Keratinocyte (primary cell): ENCODE data around the gene IGFBP7. TPM values are rescaled to one million over a fixed set of nuclear protein-coding genes. Genes with fewer than 3 reads are reported as not detected.

ENCODE experiments used
- DNase-seq: peaks from one replicate; pipeline ENCODE4 v3.0.0-alpha.2; 2011; ENCODE audit warnings: low read depth, missing footprints, low spot score
- FAIRE-seq: peaks from 2 replicates; lab custom pipeline; 2011; peaks lifted over from hg19 to GRCh38; lab: Jason Lieb, UNC
- H2AFZ ChIP-seq: 2 replicates; pipeline ENCODE4 v1.6.0; 2012; ENCODE audit warnings: low read length, control low read depth, inconsistent platforms; ENCODE audit not compliant: control insufficient read depth
- H3K27ac ChIP-seq: 2 replicates; pipeline ENCODE4 v1.5.1; 2011; ENCODE audit warnings: low read length; ENCODE audit not compliant: control insufficient read depth, insufficient read depth
- H3K27me3 ChIP-seq: 3 replicates; pipeline ENCODE4 v1.6.0; 2011; ENCODE audit warnings: low read length; ENCODE audit not compliant: control insufficient read depth, insufficient read depth; ENCODE audit errors: extremely low read depth
- H3K36me3 ChIP-seq, 2 experiments: 2 replicates in 1 of 2; 3 replicates in 1 of 2; pipeline ENCODE4 v1.5.1; 2011; ENCODE audit warnings: low read length in 2 of 2, mild to moderate bottlenecking in 1 of 2; ENCODE audit not compliant: control insufficient read depth in 2 of 2, insufficient read depth in 2 of 2; ENCODE audit errors: extremely low read depth in 1 of 2
- H3K4me1 ChIP-seq: 3 replicates; pipeline ENCODE4 v1.5.1; 2011; ENCODE audit warnings: low read length; ENCODE audit not compliant: control insufficient read depth, insufficient read depth; ENCODE audit errors: extremely low read depth
- H3K4me2 ChIP-seq: 3 replicates; pipeline ENCODE4 v1.6.0; 2011; ENCODE audit warnings: low read depth, low read length; ENCODE audit not compliant: control insufficient read depth, insufficient read depth; ENCODE audit errors: extremely low read depth
- H3K4me3 ChIP-seq, 3 experiments: fragments of 200-600 bp in 1 of 3; sonication (generic) in 1 of 3; 2 replicates in 2 of 3; 3 replicates in 1 of 3; pipeline ENCODE4 v1.5.1; 2011 to 2016; ENCODE audit warnings: low read length in 3 of 3, mild to moderate bottlenecking in 3 of 3, control low read depth in 2 of 3, inconsistent platforms in 1 of 3, low read depth in 1 of 3, mixed read lengths in 1 of 3, mixed run types in 1 of 3, moderate library complexity in 1 of 3; ENCODE audit not compliant: control insufficient read depth in 2 of 3, insufficient read depth in 2 of 3; ENCODE audit errors: extremely low read depth in 1 of 3
- H3K79me2 ChIP-seq: 2 replicates; pipeline ENCODE4 v1.6.0; 2012; ENCODE audit warnings: low read length; ENCODE audit not compliant: control insufficient read depth, insufficient read depth
- H3K9ac ChIP-seq: 3 replicates; pipeline ENCODE4 v1.6.0; 2011; ENCODE audit warnings: low read length; ENCODE audit not compliant: control insufficient read depth, insufficient read depth; ENCODE audit errors: extremely low read depth
- H3K9me1 ChIP-seq: 3 replicates; pipeline ENCODE4 v1.6.0; 2011; ENCODE audit warnings: low read length; ENCODE audit not compliant: control insufficient read depth, insufficient read depth; ENCODE audit errors: extremely low read depth
- H3K9me3 ChIP-seq: 2 replicates; pipeline ENCODE4 v1.5.1; 2012; ENCODE audit warnings: low read depth, low read length; ENCODE audit not compliant: control insufficient read depth
- H4K20me1 ChIP-seq: 3 replicates; pipeline ENCODE4 v1.6.0; 2011; ENCODE audit warnings: low read length; ENCODE audit not compliant: control insufficient read depth, insufficient read depth; ENCODE audit errors: extremely low read depth
- EZH2 ChIP-seq: IDR thresholded peaks from one replicate; pipeline ENCODE4 v1.6.1; 2012; ENCODE audit warnings: inconsistent platforms, mild to moderate bottlenecking, low read length, moderate library complexity
- dilution Hi-C: fragments of 300-500 bp; cut with MboI; formaldehyde crosslinking; loops from one replicate; pipeline ENCODE4 v1.7.0; 2020; ENCODE audit warnings: low sequenced_read_pairs; ENCODE audit not compliant: extremely low pct_ligation_motif_present
- polyA plus RNA-seq, 5 experiments: library from polyadenylated mRNA; depleted of rRNA in 3 of 5; stranded (reverse) in 3 of 5; stranded (forward) in 1 of 5; unstranded in 1 of 5; fragments of >200 nt; gene quantifications; 1 replicate in 1 of 5; 2 replicates in 3 of 5; 3 replicates in 1 of 5; pipeline versions ENCODE4 v1.2.1 to v1.2.3, GENCODE V29; 2011 to 2012; ENCODE audit warnings: missing spikeins in 2 of 5, low read depth in 1 of 5, low replicate concordance in 1 of 5
- TF ChIP-seq, protein P1 (sequence below), 3 experiments: IDR thresholded peaks in 1 of 3; conservative IDR thresholded peaks in 1 of 3; optimal IDR thresholded peaks in 1 of 3; 2 replicates in 2 of 3; 3 replicates in 1 of 3; pipeline versions ENCODE3 to v1.5.1; 2011; ENCODE audit warnings: low read length in 3 of 3, mild to moderate bottlenecking in 3 of 3, moderate library complexity in 2 of 3, control low read depth in 1 of 3, inconsistent platforms in 1 of 3; ENCODE audit not compliant: insufficient read depth in 2 of 3; ENCODE audit errors: extremely low read depth in 1 of 3

The IGFBP7 gene
- polyA plus RNA-seq, 1 donor (not counting 4 experiments of a cell fraction or from before 2014, with no cell fraction given): 413 TPM

DNA sequence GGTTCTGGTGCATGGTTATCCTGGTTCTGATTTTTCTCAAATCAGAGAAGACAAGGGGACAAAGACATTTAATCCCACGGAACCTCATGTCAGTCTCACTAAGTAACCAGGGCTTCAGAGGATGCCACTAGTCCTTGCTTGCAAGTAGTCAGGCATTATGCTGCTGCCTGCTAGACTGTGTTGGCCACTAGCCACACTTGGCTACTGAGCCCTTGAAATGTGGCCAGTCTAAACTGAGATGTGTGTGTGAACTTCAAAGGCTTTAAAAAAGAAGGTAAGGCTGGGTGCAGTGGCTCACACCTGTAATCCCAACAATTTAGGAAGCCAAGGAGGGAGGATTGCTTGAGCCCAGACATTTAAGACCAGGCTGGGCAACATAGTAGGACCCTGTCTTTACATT, 48.6 kb upstream of the IGFBP7 start:
- H2AFZ ChIP-seq: no peak overlapping the region
- no peaks in the 10 kb centered on the region for H3K27me3 ChIP-seq
- H3K36me3 ChIP-seq: no peaks in the 10 kb centered on the region
- no peak for FAIRE-seq
- H3K9me3 ChIP-seq: no peaks in the 10 kb centered on the region
- no peak overlapping the region for H3K9ac ChIP-seq
- H3K4me2 ChIP-seq: no peak overlapping the region
- H3K9me1 ChIP-seq: no peaks in the 10 kb centered on the region
- no peaks in the 10 kb centered on the region for H3K79me2 ChIP-seq
- H3K27ac ChIP-seq: no peak overlapping the region
- H4K20me1 ChIP-seq: no peaks in the 10 kb centered on the region
- TF ChIP-seq, protein P1, sequence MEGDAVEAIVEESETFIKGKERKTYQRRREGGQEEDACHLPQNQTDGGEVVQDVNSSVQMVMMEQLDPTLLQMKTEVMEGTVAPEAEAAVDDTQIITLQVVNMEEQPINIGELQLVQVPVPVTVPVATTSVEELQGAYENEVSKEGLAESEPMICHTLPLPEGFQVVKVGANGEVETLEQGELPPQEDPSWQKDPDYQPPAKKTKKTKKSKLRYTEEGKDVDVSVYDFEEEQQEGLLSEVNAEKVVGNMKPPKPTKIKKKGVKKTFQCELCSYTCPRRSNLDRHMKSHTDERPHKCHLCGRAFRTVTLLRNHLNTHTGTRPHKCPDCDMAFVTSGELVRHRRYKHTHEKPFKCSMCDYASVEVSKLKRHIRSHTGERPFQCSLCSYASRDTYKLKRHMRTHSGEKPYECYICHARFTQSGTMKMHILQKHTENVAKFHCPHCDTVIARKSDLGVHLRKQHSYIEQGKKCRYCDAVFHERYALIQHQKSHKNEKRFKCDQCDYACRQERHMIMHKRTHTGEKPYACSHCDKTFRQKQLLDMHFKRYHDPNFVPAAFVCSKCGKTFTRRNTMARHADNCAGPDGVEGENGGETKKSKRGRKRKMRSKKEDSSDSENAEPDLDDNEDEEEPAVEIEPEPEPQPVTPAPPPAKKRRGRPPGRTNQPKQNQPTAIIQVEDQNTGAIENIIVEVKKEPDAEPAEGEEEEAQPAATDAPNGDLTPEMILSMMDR (optimal IDR thresholded peaks at IDR 0.05 in 1 of 3, IDR thresholded peaks at IDR 0.05 in 1 of 3, conservative IDR thresholded peaks at IDR 0.05 in 1 of 3; ENCODE audit: extremely low read depth in 1 of 3, insufficient read depth in 2 of 3, low read length in 3 of 3): no peak
- no peak for TF ChIP-seq EZH2
- no peak overlapping the region for H3K4me3 ChIP-seq
- peaks cover 6% of the 10 kb centered on the region for H3K4me1 ChIP-seq
- dilution Hi-C loops: no loop called here
- no peak for DNase-seq

DNA sequence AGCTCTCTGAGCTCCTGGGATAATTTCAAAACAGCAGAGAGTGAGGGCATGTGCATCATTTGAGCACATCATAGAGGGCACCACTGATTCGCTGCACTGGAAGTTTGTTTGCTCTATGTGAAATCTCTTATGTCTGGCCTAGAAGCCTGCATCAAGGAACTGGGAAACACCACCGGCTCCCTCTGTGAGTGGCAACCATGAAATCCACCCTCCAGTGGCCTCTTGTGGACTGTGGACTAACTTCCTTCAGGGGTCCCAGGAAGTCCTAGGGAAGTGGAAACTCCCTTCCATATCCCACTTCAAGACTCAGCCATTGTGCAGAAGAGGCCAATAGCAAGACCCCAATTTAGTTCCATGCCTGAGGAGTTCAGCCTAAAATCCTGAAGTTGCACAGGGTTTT, 48.0 kb upstream of the IGFBP7 start:
- Histone ChIP-seq H3K79me2 (no peaks in the 10 kb centered on the region), H3K9me1 (no peaks in the 10 kb centered on the region), H3K9ac (no peak overlapping the region), H3K36me3 (no peaks in the 10 kb centered on the region), H3K4me1 (peaks cover 2% of the 10 kb centered on the region), H3K4me2 (no peak overlapping the region), H2AFZ (no peak overlapping the region), H3K27ac (no peak overlapping the region), H3K9me3 (no peaks in the 10 kb centered on the region), H3K27me3 (no peaks in the 10 kb centered on the region), H3K4me3 (no peak overlapping the region), H4K20me1 (no peaks in the 10 kb centered on the region)
- TF ChIP-seq EZH2: no peak
- TF ChIP-seq, protein P1 (optimal IDR thresholded peaks at IDR 0.05 in 1 of 3, IDR thresholded peaks at IDR 0.05 in 1 of 3, conservative IDR thresholded peaks at IDR 0.05 in 1 of 3; ENCODE audit: extremely low read depth in 1 of 3, insufficient read depth in 2 of 3, low read length in 3 of 3): peak in 1 of 3 experiments; percentile 9
- dilution Hi-C loops: no loop called here
- DNase-seq (no peak), FAIRE-seq (no peak)
